Measurements from ENCODE around the gene SLC44A1.

The SLC44A1 gene

DNA sequence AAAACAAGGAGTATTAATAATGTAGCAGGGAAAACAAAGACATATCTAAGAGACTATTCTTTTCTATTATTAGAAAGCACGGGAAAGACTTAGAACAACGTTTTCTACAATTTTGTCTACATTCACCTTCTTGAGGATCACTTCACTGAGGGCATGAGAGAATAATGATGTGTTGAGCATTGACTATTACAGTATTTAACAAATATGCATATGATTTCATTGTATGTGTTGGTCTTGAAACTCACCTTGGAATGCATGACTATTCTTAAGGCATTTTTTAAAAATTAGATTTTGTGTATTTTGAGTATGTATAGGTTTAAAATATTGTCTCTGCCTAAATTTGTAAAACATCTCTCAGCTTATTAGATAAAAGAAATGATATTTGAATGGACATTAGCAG, 204.6 kb downstream of the SLC44A1 start:
- no peak for DNase-seq (ENCODE audit: insufficient read length, low spot score)
- FAIRE-seq = no peak

- no peak for FAIRE-seq
- DNase-seq (ENCODE audit: insufficient read length, low spot score) = no peak
Measured at GRCh38 chr9:105452185-105452584, 207.7 kb downstream of the SLC44A1 start.

DNA sequence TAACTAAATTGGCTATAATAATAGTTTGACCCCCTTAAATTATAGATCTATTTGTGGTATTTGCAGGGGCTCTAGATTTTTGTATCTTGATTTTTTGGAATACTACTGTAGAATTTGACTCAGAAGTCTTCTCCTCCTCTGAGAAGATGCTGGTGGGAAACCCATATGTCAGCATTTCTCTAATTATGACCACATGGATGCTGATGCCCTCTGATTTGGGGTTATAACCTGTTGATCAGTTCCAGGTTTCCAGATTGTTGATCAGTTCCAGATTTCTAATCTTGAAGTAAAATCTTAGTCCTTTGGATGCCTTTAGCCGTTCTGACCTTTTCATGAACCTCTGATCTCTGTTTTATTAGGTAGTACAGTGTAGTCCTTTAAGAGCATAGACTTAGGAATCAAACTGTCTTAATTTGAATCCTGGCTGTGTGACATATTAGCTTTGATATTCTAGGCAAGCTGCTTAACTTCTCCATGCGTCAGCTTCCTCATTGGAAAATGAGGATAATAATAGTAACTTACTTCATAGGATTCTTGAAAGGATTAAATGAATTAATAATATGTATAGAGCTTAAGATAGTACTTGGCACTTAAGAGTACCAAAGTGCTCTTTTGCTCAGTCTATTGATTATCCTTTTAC, 211.5 kb downstream of the SLC44A1 start:
- DNase-seq (ENCODE audit: insufficient read length, low spot score) (no peak), FAIRE-seq (no peak)

DNA sequence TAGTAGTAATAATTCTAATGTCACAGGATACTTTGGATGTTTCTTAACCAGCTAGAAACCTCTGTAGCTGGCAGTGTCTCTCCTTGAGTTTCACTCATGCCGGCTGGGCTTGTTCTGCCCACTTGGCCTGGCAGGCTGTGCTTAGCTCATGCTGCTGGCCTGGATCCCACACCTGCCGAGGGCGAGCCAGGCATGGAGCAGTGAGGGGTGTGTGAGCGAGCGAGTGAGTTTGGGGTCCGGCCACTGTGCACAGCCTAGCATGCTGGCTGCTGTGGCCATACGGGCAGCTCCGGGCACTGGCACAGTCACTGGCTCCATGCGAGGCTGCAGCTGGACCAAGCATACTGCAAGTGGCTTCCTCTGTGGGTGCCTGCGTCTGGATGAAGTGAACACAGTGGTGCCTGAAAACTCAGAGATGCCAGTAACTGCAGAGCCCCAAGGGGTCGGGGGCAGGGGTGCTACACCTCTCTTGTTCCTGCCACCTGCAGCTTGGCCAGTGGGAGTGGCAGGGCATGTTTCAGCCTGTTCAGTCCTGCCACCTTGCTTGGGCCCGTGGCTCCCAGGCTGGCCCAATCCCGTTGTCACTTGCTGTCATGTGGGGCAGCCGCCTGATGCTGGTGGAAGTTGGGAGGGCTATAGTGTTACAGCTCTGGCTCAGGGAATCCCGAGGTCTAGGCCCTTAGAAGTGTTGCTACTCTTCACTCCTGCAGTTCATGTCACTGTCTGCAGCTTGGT, 213.3 kb downstream of the SLC44A1 start:
- DNase-seq (ENCODE audit: insufficient read length, low spot score) (no peak), FAIRE-seq (no peak)

GRCh38 chr9:105458404-105458803, 214.0 kb downstream of the SLC44A1 start:
- DNase-seq (ENCODE audit: insufficient read length, low spot score) (no peak), FAIRE-seq (no peak)

DNA sequence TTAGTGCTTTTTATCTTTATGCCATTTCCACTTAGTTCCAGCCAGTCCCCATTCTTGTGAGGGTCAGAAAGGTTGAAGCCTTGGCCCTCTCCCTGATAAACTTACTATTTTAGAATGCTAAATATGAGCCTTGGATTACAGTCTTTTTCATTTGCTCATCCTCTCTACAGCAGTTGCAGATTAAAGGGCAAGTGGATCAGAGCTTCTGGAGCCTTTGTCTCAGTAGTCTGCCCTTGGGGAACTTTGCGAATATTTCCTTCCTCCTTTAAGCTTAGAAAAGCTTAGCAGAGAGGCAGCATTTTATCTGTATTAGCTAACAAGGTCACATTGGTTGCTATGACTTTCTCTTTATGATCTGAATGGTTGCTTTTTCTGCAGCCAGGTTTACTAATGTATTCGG, 214.9 kb downstream of the SLC44A1 start:
- FAIRE-seq = no peak
- DNase-seq (ENCODE audit: insufficient read length, low spot score) = no peak

DNA sequence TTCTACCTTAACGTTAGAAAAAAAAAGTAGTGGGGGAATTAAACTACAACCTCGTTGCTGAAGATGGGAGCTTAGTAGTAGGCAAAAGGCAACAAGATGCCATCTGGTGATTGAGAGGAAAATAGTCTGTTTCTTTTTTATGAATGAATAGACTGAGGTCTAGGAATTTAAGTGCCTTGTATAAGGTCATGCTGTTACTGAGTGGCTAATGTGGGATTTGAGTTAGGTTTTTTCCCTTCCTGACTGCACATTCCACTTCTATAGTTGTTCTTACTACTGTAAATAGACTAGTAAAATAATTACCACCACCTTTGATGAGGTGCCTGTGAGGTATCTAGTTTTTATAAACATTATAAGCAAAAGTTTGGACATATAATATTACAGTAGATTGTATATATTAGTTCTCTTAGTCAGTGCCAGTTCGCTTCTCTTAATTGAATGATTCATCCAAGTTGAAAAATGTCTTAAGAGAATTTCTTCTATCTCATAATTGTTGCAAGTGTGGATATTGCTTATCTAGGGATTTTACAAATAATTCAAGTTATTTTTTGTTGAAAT, 222.5 kb downstream of the SLC44A1 start:
- FAIRE-seq = no peak
- no peak for DNase-seq (ENCODE audit: insufficient read length, low spot score)

- DNase-seq (ENCODE audit: insufficient read length, low spot score) (no peak), FAIRE-seq (no peak)
Measured at GRCh38 chr9:105468875-105469274, 224.4 kb downstream of the SLC44A1 start.

DNA sequence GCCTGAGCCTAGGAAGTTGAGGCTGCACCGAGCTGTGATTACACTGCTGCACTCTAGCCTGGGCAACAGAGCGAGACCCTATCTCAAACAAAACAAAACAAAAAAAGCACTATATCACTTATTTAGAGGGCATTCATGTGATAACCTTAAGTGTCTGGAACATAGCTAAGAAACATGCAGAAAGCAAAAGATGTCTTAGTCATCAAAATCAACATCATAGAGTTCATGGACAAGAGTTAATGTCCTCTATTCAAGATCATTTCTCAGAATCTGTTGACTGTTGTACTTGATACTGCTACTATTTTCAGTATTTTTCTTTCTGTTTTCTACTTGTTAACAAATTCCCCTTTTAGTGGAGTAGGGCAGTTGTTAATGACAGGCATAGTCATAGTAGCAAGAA, 228.8 kb downstream of the SLC44A1 start:
- no peak for FAIRE-seq
- DNase-seq (ENCODE audit: insufficient read length, low spot score) = no peak

DNA sequence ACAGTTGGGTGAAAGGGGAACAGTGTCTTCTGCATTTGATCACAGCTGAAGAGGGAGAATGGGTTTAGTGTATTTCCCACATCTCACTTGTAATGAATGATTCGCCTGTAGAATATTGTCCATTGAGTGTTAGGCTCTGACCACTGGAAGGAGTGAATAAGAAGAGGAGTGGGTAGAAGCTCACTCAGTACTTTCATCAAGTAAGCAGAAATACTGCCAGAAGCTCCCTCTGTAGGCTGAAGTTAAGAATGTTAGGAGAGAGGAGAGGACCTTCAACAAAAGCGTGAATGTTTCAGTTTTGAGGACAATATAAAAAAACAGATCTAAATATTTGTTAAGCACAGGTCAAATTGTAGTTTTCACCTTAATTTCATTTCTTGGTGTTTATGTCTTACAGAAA, 230.9 kb downstream of the SLC44A1 start:
- FAIRE-seq (no peak), DNase-seq (ENCODE audit: insufficient read length, low spot score) (no peak)

DNA sequence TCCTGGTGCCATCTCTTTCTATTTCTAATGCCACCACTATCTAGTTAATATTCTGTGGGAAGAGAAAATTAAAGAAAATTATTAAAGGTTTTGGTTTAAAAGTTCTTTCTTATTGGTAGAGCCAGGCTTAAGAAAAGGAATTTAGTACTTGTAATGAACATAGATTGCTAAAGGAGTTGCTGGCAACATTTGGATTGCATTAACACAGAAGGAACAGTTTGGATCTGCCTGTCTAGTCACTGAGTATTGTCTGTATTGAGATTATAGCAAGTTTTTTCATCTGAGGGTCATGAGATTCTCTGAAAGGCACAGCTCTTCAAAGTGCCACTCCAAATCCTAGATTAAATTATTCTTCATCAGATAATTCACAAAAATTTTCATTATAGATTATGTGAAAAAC, 235.4 kb downstream of the SLC44A1 start:
- no peak for FAIRE-seq
- DNase-seq (ENCODE audit: insufficient read length, low spot score) = no peak

GRCh38 chr9:105483618-105484017, 239.2 kb downstream of the SLC44A1 start:
- DNase-seq (ENCODE audit: insufficient read length, low spot score) (no peak), FAIRE-seq (peak; percentile 42)

DNA sequence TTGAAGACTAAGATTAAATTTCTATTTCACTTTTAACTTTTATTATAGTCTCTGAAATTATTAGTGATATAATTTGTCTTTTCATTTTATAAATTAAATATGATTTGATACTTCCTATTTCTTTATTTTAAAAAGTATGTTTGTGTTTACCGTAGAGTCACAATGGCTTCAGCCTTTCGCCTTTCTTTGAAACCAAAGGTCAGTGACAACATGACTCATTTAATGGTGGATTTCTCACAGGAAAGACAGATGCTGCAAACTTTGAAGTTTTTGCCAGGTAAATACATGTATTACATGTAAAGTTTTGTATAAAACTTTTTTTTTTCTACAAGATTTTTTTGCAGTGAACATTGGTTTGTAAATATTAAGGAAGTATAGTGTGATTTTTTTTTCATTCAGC, 239.8 kb downstream of the SLC44A1 start:
- no peak for DNase-seq (ENCODE audit: insufficient read length, low spot score)
- FAIRE-seq = no peak

DNA sequence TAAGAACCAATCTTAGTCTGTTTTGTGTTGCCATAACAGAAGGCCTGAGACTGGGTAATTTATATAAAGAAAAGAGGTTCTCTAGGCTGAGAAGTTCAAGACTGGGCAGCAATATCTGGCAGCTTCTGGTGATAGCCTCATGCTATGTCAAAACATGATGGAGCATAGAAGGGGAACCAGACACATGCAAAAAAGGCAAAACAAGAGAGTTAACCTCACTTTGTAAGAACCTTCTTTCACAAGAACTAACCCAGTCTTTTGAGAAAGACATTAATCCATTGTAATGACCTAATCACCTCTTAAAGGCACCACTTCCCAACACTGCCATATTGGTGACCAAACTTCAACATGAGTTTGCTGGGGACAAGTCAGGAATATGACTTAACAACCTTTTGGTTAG, 240.7 kb downstream of the SLC44A1 start:
- no peak for DNase-seq (ENCODE audit: insufficient read length, low spot score)
- FAIRE-seq = no peak

All from GM19239 (cell line).